HG02642 (cell line): ENCODE measurements around the gene CYB5R3.
"Not testable (repeated sequence)": the region's sequence is repeated elsewhere in the genome, so short reads cannot be mapped to it uniquely, and the experiment has no call there.

Experiments
- ATAC-seq: cut with Tn5 transposase; IDR thresholded peaks from one replicate; pipeline ENCODE4 v1.9.1; 2021; ENCODE audit warnings: mild to moderate bottlenecking; ENCODE audit not compliant: unreplicated experiment, poor library complexity

Gene CYB5R3

DNA sequence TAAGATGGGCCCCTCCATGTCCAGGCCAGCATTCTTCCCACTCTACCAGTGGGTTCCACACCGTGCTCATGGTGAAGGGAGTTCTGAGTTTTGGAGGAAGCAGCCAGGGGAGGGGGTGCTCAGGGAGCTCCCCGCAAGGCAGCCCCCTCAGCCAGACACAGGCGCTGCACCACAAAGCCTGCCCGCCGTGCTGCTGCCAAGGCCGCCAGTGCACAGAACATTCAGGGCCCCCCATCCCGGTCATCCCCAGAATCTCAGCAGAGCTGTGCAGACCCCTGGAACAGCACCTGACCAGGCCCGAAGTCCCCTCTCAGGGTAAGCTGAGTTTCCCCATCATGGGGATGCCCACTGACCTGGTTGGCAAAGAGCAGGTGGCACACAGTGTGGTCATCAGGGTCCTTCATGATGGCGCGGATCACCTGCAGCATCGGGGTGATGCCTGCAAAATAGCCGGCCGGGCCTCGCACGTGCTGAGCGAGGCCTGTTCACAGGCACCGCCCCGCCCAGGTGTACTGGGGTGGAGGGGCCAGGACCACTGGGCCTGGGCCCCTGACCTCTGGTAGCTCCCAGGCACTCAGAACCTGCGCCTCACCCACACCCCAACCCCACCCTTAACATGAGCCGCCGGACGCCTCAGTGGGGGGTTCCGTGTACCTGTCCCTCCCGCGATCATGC, 22.1 kb downstream of the CYB5R3 start:
- no peak for ATAC-seq

DNA sequence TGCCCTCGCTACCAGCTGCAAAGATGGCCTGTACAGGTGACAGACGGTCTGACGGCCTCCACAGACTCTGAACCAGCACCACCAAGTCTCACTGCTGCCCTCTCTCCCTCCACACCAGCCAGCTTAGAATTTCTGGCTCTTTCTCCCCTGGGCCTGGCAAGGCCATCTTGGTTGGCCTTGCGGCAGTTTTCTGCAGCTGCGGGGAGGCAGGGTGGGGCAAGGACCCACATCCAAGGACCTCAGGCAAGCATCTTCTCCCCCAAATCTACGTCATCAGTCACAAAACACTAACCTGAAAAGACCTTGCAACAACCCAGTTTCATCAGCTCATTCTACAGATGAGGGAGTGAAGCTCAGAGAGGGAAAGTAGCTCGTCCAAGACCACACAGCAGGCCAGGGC, 22.8 kb downstream of the CYB5R3 start:
- no peak for ATAC-seq

DNA sequence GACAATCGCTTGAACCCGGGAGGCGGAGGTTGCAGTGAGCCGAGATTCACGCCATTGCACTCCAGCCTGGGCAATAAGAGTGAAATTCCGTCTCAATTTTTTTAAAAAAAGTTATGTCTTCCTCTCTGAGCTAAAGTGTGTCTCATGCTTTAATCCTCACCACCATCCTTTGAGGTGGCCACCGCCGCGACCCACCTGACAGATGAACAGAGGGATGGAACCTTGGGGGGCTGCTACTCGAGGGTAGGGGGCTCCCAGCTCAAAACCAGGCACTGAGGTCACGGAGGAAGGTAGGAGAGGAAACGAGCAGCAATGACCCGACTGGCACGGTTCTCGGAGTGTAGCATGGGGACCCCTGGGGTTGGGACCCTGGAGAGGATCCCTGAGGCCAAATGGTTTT, 23.8 kb downstream of the CYB5R3 start:
- no peak for ATAC-seq

DNA sequence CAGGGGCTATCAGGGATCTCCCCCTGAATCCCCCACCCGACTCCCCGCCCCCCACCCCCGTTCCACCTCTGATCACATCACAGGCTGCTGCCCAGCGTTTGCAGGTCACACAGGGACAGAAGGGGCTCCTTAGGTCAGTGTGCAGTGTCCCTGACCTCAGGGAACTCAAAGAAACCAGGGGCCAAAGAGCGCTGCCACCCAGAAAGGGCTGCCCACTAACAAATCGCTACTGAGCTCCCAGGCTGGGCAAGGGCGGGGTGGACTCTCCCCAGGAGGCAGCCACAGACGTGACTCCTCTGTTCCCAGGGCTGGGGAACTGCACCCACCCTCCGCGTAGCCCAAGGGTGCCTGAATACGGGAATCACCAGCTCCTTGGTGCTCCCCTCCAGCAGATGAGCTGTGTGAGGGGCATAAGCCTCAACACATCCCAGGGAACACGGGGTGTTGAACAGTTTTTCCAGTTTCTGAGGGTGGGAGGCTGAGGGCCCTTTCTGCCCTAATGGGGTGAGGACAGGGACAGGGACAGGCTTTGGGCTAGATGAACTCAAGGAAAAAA, 24.6 kb downstream of the CYB5R3 start:
- no peak for ATAC-seq

DNA sequence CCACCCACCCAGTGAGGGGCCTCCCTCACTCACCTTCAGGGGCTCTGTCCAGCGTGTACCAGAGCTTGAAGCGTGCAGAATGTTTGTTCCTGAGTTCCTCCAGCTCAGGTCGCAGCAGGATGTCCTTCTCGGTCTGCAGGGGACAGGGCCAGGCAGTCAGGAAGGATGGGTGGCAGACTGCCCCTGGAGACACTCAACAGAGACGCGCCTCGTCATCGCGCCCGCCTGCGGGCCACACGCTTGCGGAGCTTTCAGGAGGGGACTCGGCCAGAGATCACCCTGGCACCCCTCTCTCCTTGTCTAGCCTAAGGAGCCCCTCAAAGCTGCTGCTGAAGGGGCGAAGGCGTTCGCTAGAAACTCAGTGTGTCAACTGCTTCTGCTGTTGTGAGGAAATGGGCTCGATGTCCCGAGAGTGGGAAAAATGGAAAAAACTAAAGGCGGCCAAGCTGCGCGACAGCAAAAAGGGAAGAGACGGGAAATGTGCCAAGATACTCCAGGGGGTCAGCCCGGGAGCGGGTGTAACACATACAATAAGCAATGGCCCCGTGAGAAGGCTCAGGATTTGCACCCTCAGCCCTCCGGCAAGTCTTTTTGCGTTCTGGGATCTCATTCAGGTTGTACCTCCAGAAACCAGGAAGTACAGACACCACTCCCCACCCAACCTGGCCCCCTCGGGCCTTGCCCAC, 25.3 kb downstream of the CYB5R3 start:
- no peak for ATAC-seq

DNA sequence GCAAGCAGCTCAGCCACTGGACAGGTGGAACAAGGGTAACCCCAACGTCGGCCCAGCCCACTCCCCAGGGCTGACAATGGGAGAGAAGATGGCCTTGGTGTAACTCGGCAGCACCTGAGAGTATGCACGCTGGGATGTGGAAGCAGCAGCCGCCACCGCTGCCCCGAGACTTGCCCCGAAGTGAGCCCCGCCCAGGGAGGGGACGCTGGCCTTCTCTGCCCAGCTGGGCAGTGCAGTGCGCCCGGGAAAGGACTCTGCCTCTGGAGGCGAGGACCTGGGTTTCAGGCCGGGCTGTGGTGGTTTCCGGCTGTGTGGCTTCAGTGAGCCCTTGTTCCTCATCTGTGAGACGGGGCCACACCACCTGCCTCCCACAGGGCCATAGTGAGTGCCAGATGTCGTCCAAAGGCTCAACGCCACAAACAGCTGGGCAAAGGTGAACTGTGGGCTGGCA, 25.9 kb downstream of the CYB5R3 start:
- ATAC-seq, result no peak

DNA sequence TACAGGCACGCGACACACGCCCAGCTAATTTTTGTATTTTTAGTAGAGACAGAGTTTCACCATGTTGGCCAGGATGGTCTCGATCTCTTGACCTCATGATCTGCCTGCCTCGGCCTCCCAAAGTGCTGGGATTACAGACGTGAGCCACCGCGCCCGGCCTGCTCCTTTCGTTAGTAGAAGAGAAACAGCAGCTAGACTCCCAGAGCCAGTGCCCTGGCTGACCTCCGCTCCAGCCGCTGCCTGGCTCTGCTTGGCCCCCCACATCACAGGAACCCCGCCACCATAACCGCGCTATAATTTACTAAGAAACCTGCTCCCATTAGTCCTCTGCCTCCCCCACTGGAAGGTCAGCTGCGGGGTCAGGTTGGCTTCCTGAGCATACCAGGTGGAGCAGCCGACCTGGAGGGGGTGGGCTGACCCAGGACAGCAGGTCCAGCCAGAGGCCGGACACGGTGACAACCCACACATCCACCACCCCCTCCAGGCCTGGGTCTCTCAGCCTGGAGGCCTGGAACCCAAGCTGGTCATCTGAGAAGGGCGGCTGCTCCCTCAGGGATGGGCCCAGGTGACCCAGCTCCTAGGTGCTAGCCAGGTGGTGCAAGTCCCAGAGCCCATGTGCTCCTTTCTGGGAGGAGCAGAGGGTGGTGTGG, 27.0 kb downstream of the CYB5R3 start:
- no peak for ATAC-seq

DNA sequence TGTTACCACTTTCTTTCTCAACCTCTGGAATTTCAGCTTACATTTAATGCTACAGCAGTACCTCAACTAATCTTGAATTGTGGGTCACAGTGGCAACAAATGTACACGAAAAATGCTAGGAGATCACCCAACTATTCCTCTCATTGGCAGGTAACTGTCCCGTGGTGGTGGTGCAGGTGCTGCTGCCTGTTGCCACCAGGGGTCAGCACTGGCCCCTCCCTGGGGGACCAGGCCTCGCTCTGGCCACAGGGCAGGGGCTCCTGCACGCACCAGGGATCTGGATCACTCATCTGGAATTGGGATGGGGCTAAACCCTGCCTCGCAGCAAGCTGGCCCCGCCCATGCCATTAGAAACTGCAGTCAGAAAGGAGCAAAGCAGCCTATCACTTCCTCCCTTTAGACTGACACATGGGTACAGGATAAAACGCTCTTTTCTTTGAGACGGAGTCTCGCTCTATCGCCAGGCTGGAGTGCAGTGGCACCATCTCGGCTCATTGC, 27.6 kb downstream of the CYB5R3 start:
- no peak for ATAC-seq

DNA sequence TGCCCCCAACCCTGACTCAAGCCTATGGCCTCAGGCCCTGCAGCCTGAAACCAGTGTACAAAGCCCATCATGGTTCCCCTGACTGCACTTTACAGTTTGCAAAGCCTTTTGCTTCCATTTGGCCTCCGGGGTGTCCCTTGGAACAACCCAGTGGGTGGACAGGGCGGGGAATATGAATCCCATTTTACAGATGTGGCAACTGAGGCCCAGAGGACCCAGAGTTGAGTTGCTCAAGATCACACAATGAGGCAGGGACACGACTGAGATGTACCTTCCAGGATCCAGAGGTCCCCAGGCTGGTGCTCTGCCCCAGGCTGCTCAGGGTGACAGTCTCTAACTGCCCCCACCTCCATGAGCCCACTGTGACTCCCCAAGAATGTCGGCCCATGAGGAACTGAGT, 29.1 kb downstream of the CYB5R3 start:
- ATAC-seq, result no peak

DNA sequence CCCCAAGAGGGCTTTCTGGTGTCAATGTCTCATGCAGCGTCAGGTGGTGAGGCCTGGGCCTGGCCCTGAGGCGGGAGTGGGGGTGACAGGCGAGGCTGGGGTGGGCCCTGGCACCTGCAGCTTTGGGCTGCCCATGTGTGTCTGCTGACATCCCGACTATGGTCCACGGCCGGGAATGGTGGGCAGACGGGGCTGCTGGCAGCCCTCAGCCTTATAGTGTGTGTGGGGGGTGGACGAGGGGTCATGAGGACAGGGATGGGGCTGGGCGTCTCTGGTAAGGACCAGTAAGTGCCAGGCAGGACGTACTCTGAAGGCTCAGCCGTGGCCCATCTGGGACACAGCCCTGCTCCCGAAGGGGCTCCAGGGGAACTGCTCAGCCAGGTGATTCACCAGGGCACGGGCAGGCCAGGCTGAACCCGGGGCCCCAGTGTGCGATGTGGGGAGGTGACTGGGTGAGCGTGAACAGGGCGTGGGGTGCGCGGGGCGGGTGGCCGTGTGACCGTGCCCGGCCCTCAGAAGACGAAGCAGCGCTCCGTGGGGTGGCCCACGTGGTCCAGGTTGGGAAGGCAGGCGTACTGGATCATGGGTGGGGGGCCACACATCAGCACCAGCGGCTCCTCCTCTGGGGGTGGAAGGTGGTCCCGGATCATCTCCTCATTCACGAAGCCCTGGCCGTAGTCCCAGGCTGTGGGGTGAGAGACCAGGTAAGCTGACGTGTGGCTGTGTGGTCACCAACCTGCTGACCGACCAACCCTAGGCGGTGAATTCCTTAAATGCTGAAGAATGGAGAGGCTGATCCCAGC, 29.7 kb downstream of the CYB5R3 start:
- no peak for ATAC-seq

DNA sequence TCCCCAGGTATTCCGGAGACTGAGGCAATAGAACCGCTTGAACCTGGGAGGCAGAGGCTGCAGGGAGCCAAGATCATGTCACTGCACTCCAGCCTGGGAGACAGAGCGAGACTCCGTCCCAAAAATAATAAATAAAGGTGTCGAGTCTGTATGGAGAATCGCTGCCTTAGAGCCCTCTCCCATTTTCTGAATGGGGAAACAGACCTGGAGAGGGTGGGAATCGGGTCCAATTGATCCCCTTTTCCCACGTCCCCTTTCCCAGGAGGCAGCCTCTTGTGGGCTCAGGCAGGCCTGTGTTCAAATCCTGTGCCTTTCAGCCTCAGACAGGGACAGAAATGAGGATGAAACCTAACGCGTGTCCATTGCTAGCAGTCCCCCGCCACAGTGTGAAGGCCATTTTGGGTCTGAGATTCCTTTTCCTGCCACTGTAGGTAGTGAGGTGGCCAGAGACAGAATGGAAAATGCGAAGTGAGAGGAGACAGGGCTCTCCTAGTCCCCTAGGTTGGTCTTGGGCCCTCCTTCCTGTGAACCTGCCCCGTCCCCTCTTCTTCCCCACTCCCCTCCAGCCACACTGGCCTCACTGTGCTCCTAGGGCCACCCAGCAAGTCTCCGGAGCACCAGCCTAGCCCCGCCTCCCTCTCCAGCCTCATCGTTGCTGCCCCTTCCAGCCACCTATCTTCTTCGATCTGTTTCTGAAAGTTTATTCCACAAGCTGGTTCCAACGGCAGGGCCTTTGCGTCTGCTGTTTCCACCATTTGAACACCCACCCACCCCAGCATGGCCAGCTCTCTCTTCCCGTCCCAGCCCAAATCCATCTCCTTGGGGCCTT, 31.8 kb downstream of the CYB5R3 start:
- no peak for ATAC-seq

DNA sequence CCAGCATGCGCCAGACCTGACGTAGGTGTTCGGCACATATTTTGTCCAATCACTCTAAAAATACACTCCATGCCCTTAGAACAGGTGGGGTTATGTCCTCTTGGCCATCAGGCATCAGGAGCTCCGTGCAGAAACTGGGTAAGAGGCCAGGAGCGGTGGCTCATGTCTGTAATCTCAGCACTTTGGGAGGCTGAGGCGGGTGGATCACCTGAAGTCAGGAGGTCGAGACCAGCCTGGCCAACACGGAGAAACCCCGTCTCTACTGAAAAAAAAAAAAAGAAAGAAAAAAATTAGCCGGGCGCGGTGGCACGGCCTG, 33.4 kb downstream of the CYB5R3 start:
- not testable (repeated sequence) for ATAC-seq

DNA sequence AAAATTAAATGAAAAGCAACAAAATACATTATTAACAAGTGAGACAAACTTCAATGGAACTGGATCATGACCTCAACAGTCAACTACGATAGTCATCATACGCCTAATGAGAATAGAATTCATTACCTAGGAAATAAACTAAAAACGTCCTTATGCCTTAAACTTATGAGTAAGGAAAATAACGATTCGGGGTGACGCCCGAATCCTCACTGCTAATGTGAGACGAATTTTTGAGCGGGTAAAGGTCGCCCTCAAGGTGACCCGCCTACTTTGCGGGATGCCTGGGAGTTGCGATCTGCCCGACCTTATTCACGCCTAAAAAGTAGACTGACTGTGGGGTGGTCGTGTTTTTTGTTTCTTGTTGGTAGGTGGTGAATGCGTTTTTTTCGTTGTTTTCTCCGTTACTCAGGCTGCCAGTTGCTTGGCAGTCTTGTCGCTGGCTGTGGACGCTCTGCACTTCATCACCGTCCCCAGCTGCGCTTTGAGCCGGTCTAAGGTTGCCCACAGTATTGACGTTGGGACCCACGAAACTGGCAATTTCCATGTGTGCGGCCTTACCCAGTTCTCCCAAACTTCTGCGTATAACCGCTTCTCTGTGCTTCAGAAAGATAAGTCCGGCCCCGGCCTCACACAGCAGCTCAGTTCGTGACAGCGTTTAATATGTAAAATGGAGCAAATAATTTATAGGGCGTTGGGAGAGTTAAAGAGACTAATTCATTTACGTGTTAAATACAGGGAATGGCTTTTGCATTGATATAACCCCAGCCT, 33.9 kb downstream of the CYB5R3 start:
- peak; percentile 46 for ATAC-seq

DNA sequence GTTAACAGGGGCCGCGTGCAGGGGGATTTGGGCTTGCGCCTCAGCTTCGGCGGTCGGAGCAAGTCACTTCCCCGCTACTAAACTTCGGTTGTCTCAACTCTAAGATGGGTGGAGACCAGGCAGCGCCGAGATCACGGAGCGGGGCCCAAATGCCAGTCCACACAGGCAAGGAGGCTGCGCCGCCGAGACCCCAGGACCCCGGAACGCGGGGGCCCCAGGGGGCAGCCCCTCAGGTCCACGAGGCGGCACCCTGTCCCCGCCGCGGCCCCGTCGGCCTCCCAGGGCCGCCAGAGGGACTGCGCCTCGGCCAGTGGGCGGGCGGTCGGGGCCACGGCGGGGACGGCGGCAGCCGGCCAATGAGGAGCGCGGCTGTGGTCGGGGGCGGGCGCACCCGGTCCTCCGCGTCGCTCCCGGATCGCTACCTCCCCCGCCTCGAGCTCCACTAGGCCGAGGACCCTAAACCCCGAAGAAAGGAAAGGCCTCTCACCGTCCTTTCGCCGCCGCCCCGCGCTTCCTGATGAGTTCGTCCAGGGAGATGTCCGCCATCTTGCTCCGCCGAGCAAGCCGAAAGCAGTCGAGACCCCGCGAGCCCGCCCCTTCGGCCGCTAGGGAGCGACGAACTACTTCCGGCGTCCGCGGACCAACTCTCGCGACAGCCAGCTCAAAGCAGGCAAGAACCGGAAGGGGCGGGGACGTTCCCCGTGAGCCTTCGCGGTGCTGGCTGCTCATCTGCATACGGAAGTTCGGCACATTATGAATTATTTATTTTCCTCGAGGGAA, 34.7 kb downstream of the CYB5R3 start, which contains the start of gene POLDIP3:
Gene POLDIP3 (minus strand): TSS at position 572 of the 780 bp plus-strand sequence. CDS start 26 bp downstream, at position 546.
- peak; percentile 78 for ATAC-seq

DNA sequence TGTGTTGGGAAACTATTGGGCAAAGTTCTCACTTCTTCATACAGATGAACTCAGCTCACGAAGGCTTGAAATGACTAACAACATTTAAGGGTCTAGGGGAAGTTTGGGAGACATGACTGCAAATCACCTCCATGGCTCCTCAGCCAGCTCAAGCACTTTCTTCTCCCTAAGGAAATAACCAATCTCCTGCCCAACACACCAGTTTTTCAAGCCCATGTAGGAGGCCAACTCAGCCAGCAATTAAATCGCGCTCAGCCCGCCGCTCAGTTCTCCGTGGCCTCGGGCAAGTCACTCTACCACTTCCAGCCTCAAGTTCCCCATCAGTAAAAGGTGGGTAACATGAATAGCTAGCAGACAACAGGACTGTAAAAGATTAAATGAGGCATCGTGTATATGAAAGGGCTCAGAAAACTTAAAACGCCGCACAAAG, 35.3 kb downstream of the CYB5R3 start:
- ATAC-seq, result no peak

DNA sequence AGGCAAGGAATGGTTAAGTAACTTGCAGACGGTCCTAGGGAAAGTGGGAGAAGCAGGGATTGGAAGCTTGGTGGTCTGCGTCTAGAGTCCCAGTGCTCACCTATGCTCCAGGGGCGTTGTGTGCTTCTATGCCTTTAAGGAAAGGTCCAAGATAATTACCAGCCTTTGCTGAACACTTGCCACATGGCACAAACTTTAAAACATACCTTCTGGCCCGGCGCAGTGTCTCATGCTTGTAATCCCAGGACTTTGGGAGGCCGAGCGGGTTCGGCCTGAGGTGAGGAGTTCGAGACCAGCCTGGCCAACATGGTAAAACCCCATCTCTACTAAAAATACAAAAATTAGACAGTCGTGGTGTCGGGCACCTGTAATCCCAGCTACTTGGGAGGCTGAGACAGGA, 36.9 kb downstream of the CYB5R3 start:
- no peak for ATAC-seq

DNA sequence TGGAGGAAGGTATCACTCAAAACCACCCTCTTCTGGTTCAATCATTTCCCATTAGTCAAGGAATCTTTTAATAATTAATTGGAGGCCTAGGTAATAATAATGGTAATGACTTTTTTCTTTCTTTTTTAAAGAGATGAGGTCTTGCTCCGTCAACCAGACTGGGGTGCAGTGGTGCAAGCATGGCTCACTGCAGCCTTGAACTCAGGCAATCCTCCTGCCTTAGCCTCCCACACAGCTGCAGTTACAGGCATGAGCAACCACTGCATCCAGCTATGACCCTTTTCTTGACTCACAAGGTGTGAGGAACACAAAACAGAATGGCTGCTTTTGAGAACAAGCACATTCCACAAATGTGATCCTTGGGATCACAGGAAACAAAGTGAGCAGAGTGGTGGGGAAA, 38.1 kb downstream of the CYB5R3 start:
- no peak for ATAC-seq

DNA sequence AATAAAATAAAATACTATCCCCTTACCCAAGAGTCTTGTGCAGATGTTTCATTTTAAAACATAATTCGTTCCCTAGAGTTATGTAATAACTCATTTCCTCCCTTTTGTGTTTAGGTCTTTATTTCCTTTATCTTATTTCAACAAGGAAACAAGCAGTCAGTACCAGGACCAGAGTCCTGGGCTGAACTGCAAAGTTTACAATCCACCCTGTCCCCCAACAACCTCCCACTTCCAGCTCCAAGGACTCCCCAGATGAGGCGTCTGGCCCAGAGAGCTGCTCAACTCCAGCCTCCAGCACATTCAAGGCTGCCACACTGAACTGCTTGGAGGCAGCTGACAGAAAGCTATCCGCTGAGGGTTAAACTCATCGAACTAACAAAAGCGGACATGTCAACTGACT, 39.0 kb downstream of the CYB5R3 start:
- ATAC-seq, result no peak
